Smooth muscle cell of the coronary artery (primary cell): ENCODE measurements around the gene SUN1. TPM values are rescaled to one million over a fixed set of nuclear protein-coding genes. Genes with fewer than 3 reads are reported as not detected.

Source experiments
- total RNA-seq: library from RNA; depleted of rRNA; stranded (reverse); fragments of >200 nt; gene quantifications from 2 replicates; pipeline ENCODE4 v1.2.3, GENCODE V29; 2014; ENCODE audit warnings: low replicate concordance

The SUN1 gene, protein sequence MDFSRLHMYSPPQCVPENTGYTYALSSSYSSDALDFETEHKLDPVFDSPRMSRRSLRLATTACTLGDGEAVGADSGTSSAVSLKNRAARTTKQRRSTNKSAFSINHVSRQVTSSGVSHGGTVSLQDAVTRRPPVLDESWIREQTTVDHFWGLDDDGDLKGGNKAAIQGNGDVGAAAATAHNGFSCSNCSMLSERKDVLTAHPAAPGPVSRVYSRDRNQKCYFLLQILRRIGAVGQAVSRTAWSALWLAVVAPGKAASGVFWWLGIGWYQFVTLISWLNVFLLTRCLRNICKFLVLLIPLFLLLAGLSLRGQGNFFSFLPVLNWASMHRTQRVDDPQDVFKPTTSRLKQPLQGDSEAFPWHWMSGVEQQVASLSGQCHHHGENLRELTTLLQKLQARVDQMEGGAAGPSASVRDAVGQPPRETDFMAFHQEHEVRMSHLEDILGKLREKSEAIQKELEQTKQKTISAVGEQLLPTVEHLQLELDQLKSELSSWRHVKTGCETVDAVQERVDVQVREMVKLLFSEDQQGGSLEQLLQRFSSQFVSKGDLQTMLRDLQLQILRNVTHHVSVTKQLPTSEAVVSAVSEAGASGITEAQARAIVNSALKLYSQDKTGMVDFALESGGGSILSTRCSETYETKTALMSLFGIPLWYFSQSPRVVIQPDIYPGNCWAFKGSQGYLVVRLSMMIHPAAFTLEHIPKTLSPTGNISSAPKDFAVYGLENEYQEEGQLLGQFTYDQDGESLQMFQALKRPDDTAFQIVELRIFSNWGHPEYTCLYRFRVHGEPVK
- total RNA-seq = 131 and 176 TPM in 2 replicates

GRCh38 chr7:832167-832967 lies at the start of gene SUN1:
TSS of gene SUN1 (plus strand) at chr7:832476. CDS start at chr7:832525, 49 bp downstream.

GRCh38 chr7:876077-876971 lies 44.0 kb downstream of the SUN1 start, which contains the start of gene GET4:
TSS of gene GET4 (plus strand) at chr7:876554. CDS start at chr7:876646, 92 bp downstream.

Other genes with a start within 250 kb of the SUN1 start
- gene DNAAF5, start 105.8 kb upstream of the SUN1 start, total RNA-seq = 9.2 and 9.8 TPM in 2 replicates
- gene PRKAR1B, start 105.2 kb upstream of the SUN1 start, total RNA-seq = 14.9 and 26.8 TPM in 2 replicates
- gene GET4, start 44.1 kb downstream of the SUN1 start, total RNA-seq = 19.4 and 29.1 TPM in 2 replicates
- 2.3 and 4.0 TPM in 2 replicates for gene ADAP1, start 122.2 kb downstream of the SUN1 start, total RNA-seq
- gene COX19, start 143.1 kb downstream of the SUN1 start, total RNA-seq = 5.5 and 7.4 TPM in 2 replicates
- not detected in 2 replicates for gene CYP2W1, start 150.7 kb downstream of the SUN1 start, total RNA-seq
- gene GPR146, start 212.1 kb downstream of the SUN1 start, total RNA-seq = 1.3 and 6.8 TPM in 2 replicates